Adrenal gland (tissue), 5 donors: ENCODE results near the gene RNF183.

Experiments used
- CTCF ChIP-seq, 6 experiments: fragments of 450-650 bp in 4 of 6; fragments of 200-600 bp in 2 of 6; sonication (generic) in 1 of 6; IDR thresholded peaks; 1 replicate in 5 of 6; 2 replicates in 1 of 6; pipeline versions ENCODE4 v1.5.1 to v1.8.0; 2016 to 2021; ENCODE audit warnings: antibody characterized with exemption in 6 of 6, mild to moderate bottlenecking in 2 of 6, moderate library complexity in 1 of 6
- POLR2A ChIP-seq, 2 donors: fragments of 450-650 bp; IDR thresholded peaks; one replicate each; pipeline ENCODE4 v1.6.1; 2017; ENCODE audit warnings: antibody characterized with exemption in 2 of 2, mild to moderate bottlenecking in 2 of 2, moderate library complexity in 1 of 2
- donor health status: DM: no; HTN: no; CAD: no.

GRCh38 chr9:113306566-113306965 lies 3.4 kb upstream of the RNF183 start:
- TF ChIP-seq CTCF (IDR thresholded peaks at IDR 0.05) (no peak), POLR2A (IDR thresholded peaks at IDR 0.05) (no peak)
